Smooth muscle cell (in vitro differentiated cells): Measurements from ENCODE around the gene IGSF1. TPM values are rescaled to one million over a fixed set of nuclear protein-coding genes. Genes with fewer than 3 reads are reported as not detected.

Experiments used
- DNase-seq: peaks from one replicate; lab custom pipeline; 2025; ENCODE audit not compliant: unreplicated experiment; lab: John Stamatoyannopoulos, UW
- H2AFZ ChIP-seq: fragments of 200-600 bp; sonication (generic); 2 replicates; pipeline ENCODE4 v1.6.0; 2016; ENCODE audit warnings: antibody characterized with exemption, low read depth, mild to moderate bottlenecking
- H3F3A ChIP-seq: fragments of 200-600 bp; sonication (generic); 2 replicates; pipeline ENCODE4 v1.6.0; 2017; ENCODE audit warnings: antibody characterized with exemption, low read depth
- H3K27ac ChIP-seq: fragments of 200-600 bp; sonication (generic); 2 replicates; pipeline ENCODE4 v1.5.1; 2016; ENCODE audit warnings: low read depth, mild to moderate bottlenecking
- H3K27me3 ChIP-seq: fragments of 200-600 bp; sonication (generic); 2 replicates; pipeline ENCODE4 v1.6.1; 2016; ENCODE audit warnings: low read depth, mild to moderate bottlenecking
- H3K36me3 ChIP-seq: fragments of 200-600 bp; sonication (generic); 2 replicates; pipeline ENCODE4 v1.5.1; 2016; ENCODE audit warnings: low read depth
- H3K4me1 ChIP-seq: fragments of 200-600 bp; sonication (generic); 2 replicates; pipeline ENCODE4 v1.5.1; 2016; ENCODE audit warnings: low read depth
- H3K4me2 ChIP-seq: fragments of 200-600 bp; sonication (generic); 2 replicates; pipeline ENCODE4 v1.6.0; 2016; ENCODE audit warnings: mild to moderate bottlenecking
- H3K4me3 ChIP-seq: fragments of 200-600 bp; sonication (generic); 2 replicates; pipeline ENCODE4 v1.5.1; 2016; ENCODE audit warnings: mild to moderate bottlenecking
- H3K79me2 ChIP-seq: fragments of 200-600 bp; sonication (generic); 2 replicates; pipeline ENCODE4 v1.6.0; 2016; ENCODE audit warnings: low read depth, mild to moderate bottlenecking
- H3K9ac ChIP-seq: fragments of 200-600 bp; sonication (generic); 2 replicates; pipeline ENCODE4 v1.6.0; 2016; ENCODE audit warnings: low read depth
- H3K9me3 ChIP-seq: fragments of 200-600 bp; sonication (generic); replicated peaks from 2 replicates; pipeline ENCODE4 v1.5.1; 2016; ENCODE audit warnings: low read depth
- H4K20me1 ChIP-seq: fragments of 200-600 bp; sonication (generic); 2 replicates; pipeline ENCODE4 v1.6.0; 2016; ENCODE audit warnings: low read depth
- CTCF ChIP-seq: fragments of 200-600 bp; sonication (generic); IDR thresholded peaks from 2 replicates; pipeline ENCODE4 v1.5.1; 2017; ENCODE audit warnings: borderline replicate concordance, mild to moderate bottlenecking, antibody characterized with exemption; ENCODE audit not compliant: insufficient read depth, poor library complexity, severe bottlenecking
- WGBS: methylation state at CpG from one replicate; pipeline ENCODE4 v1.1.7; 2016; ENCODE audit warnings: low lambda C conversion rate; 5-methylcytosine and 5-hydroxymethylcytosine counted together
- polyA plus RNA-seq: library from polyadenylated mRNA; unstranded; fragments of >200 nt; fragmentation: Nextera tagmentation; extraction: Ambion mirVana; gene quantifications from 2 replicates; pipeline ENCODE4 v1.2.1, GENCODE V29; 2016
- total RNA-seq: library from RNA; depleted of rRNA; stranded (reverse); fragments of >200 nt; gene quantifications from 2 replicates; pipeline ENCODE4 v1.2.3, GENCODE V29; 2014

Gene IGSF1
- total and polyA plus RNA-seq, 2 experiments from 2014 or later: 1.1 TPM

GRCh38 chrX:131270080-131270479, 19.0 kb downstream of the IGSF1 start:
- no peak overlapping the region for H3K4me3 ChIP-seq
- no peaks in the 10 kb centered on the region for H3K9me3 ChIP-seq
- no peaks in the 10 kb centered on the region for H3K4me1 ChIP-seq
- H4K20me1 ChIP-seq: no peaks in the 10 kb centered on the region
- WGBS: 26% methylated on average over 1 of the region's 1 CpG
- no peaks in the 10 kb centered on the region for H3K79me2 ChIP-seq
- TF ChIP-seq CTCF: no peak
- no peak overlapping the region for H2AFZ ChIP-seq
- H3K4me2 ChIP-seq: no peak overlapping the region
- H3F3A ChIP-seq: no peaks in the 10 kb centered on the region
- DNase-seq: no peak
- no peaks in the 10 kb centered on the region for H3K27me3 ChIP-seq
- H3K27ac ChIP-seq: no peak overlapping the region
- H3K36me3 ChIP-seq: no peaks in the 10 kb centered on the region
- no peak overlapping the region for H3K9ac ChIP-seq

- no peak for DNase-seq
- Histone ChIP-seq H3K27me3 (no peaks in the 10 kb centered on the region), H3K4me2 (no peak overlapping the region), H4K20me1 (no peaks in the 10 kb centered on the region), H3K27ac (no peak overlapping the region), H3K4me1 (no peaks in the 10 kb centered on the region), H3F3A (no peaks in the 10 kb centered on the region), H3K9me3 (no peaks in the 10 kb centered on the region), H3K4me3 (no peak overlapping the region), H3K79me2 (no peaks in the 10 kb centered on the region), H2AFZ (no peak overlapping the region), H3K36me3 (no peaks in the 10 kb centered on the region), H3K9ac (no peak overlapping the region)
- WGBS: 75% methylated on average over 7 of the region's 7 CpGs
- no peak for TF ChIP-seq CTCF
Observed at GRCh38 chrX:131264665-131265064, 24.4 kb downstream of the IGSF1 start.

GRCh38 chrX:131264053-131264452, 25.1 kb downstream of the IGSF1 start:
- Histone ChIP-seq H3K79me2 (no peaks in the 10 kb centered on the region), H3K4me2 (no peak overlapping the region), H2AFZ (no peak overlapping the region), H4K20me1 (no peaks in the 10 kb centered on the region), H3F3A (no peaks in the 10 kb centered on the region), H3K4me1 (no peaks in the 10 kb centered on the region), H3K9ac (no peak overlapping the region), H3K27ac (no peak overlapping the region), H3K4me3 (no peak overlapping the region), H3K9me3 (no peaks in the 10 kb centered on the region), H3K36me3 (no peaks in the 10 kb centered on the region), H3K27me3 (no peaks in the 10 kb centered on the region)
- WGBS: 64% methylated on average over 2 of the region's 2 CpGs
- no peak for DNase-seq
- no peak for TF ChIP-seq CTCF
